C4-2B (cell line): ENCODE results near the gene CPLX3.

Experiments
- ZFX ChIP-seq: fragments of 450-650 bp; IDR thresholded peaks from 2 replicates; pipeline ENCODE4 v1.6.1; 2017
- TF ChIP-seq, protein P1 (sequence below): fragments of 450-650 bp; conservative IDR thresholded peaks from 2 replicates; pipeline ENCODE4 v1.5.1; 2017; ENCODE audit warnings: mild to moderate bottlenecking

DNA sequence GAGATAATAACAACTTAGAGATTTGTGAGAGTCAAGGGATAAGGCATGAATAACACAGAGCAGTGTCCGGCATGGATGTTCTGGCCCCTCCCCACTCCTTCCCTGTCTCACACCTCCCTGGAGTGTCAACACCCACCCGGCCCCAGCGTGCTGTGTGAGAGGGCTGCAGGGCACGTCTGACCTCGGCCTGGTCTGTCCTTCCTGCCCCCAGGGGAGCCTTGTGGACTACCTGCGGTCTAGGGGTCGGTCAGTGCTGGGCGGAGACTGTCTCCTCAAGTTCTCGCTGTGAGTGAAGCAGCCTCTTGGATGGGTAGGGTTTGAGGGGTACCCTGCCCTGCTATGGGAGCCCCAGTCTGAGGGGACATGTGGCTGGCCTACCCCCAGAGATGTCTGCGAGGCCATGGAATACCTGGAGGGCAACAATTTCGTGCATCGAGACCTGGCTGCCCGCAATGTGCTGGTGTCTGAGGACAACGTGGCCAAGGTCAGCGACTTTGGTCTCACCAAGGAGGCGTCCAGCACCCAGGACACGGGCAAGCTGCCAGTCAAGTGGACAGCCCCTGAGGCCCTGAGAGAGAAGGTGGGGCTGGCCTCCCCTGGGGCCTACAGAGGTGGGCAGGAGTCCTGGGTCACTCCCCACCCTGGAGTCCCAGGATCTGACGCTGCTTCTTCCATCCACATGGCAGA is 25.0 kb upstream of the CPLX3 start:
- TF ChIP-seq, protein P1, sequence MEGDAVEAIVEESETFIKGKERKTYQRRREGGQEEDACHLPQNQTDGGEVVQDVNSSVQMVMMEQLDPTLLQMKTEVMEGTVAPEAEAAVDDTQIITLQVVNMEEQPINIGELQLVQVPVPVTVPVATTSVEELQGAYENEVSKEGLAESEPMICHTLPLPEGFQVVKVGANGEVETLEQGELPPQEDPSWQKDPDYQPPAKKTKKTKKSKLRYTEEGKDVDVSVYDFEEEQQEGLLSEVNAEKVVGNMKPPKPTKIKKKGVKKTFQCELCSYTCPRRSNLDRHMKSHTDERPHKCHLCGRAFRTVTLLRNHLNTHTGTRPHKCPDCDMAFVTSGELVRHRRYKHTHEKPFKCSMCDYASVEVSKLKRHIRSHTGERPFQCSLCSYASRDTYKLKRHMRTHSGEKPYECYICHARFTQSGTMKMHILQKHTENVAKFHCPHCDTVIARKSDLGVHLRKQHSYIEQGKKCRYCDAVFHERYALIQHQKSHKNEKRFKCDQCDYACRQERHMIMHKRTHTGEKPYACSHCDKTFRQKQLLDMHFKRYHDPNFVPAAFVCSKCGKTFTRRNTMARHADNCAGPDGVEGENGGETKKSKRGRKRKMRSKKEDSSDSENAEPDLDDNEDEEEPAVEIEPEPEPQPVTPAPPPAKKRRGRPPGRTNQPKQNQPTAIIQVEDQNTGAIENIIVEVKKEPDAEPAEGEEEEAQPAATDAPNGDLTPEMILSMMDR: no peak
- no peak for TF ChIP-seq ZFX
